ENCODE results near the gene YEATS2. TPM values are rescaled to one million over a fixed set of nuclear protein-coding genes. Genes with fewer than 3 reads are reported as not detected.

Gene YEATS2
- total RNA-seq, 2 experiments from 2014 or later: 59.4 to 73.9 TPM

GRCh38 chr3:183745300-183746098 lies 47.9 kb downstream of the YEATS2 start:
- Mint-ChIP-seq H3K27ac (no peak overlapping the region), H3K4me3 (no peak overlapping the region), H3K4me1 (no peaks in the 10 kb centered on the region), H3K36me3 (ENCODE audit: low read depth) (peaks cover 46% of the 10 kb centered on the region), H3K27me3 (no peaks in the 10 kb centered on the region), H3K9me3 (ENCODE audit: low read depth) (no peaks in the 10 kb centered on the region)
- ChIA-PET CTCF (no interaction called here), POLR2A (no interaction called here)
- ATAC-seq (no peak), DNase-seq (no peak)
- intact Hi-C loops (cut with DNase I, micrococcal nuclease): no loop called here

- intact Hi-C loops (cut with DNase I, micrococcal nuclease): no loop called here
- no peaks in the 10 kb centered on the region for H3K4me1 Mint-ChIP-seq
- ChIA-PET POLR2A (no interaction called here), CTCF (interaction anchor here (0.8 to 1.5 kb wide), 3 partner anchors 10 to 62 kb away, joined by 3 read pairs; no protein-coding TSS in a partner anchor)
- H3K27ac Mint-ChIP-seq: no peak overlapping the region
- DNase-seq (no peak), ATAC-seq (no peak)
- H3K9me3 Mint-ChIP-seq (ENCODE audit: low read depth): no peaks in the 10 kb centered on the region
- H3K27me3 Mint-ChIP-seq: no peaks in the 10 kb centered on the region
- peaks cover 54% of the 10 kb centered on the region for H3K36me3 Mint-ChIP-seq (ENCODE audit: low read depth)
- no peak overlapping the region for H3K4me3 Mint-ChIP-seq
These were observed 56.5 kb downstream of the YEATS2 start for GRCh38 chr3:183754052-183754451.

DNA sequence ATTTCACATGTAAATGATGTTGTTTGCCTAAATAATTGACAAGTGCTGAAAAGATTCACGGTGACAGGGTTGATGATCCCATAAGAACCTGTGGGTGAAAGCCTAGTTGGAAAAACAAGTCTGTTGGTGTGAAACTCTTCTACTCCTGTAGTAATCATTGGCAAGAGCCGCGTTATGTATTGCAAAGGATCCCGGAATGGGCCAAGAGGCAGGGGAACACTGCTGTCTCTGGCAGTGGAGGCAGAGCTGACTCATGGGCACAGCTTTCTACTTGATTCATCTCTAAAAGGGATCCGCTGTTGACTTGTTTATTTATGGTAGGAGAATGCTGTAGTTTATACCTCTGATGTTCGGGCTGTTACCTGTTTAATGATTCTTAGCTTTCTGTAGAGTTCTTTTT lies 64.7 kb downstream of the YEATS2 start:
- Mint-ChIP-seq H3K4me3 (no peak overlapping the region), H3K27me3 (no peaks in the 10 kb centered on the region), H3K36me3 (ENCODE audit: low read depth) (peaks cover 45% of the 10 kb centered on the region), H3K4me1 (peaks cover 9% of the 10 kb centered on the region), H3K27ac (no peak overlapping the region), H3K9me3 (ENCODE audit: low read depth) (no peaks in the 10 kb centered on the region)
- ChIA-PET POLR2A (no interaction called here), CTCF (interaction anchor here (2.8 kb wide), 1 partner anchor 292 kb away, joined by 9 read pairs; no protein-coding TSS in a partner anchor)
- intact Hi-C loops (cut with DNase I, micrococcal nuclease): loop anchor here in 1 of 2 experiments (10.0 kb wide), 1 partner anchor 578 kb away; no protein-coding TSS in a partner anchor
- DNase-seq: no peak
- no peak for ATAC-seq

GRCh38 chr3:183764847-183765731 lies 67.5 kb downstream of the YEATS2 start:
- H3K4me1 Mint-ChIP-seq: peaks cover 9% of the 10 kb centered on the region
- ChIA-PET POLR2A (interaction anchor here (0.7 kb wide), 1 partner anchor 334 kb away, joined by 3 read pairs; no protein-coding TSS in a partner anchor), CTCF (interaction anchor here (0.6 to 2.8 kb wide), 11 partner anchors 16 to 774 kb away, joined by 3 to 9 read pairs (median 3); partner anchors contain the start of gene MCF2L2)
- H3K4me3 Mint-ChIP-seq: no peak overlapping the region
- H3K27me3 Mint-ChIP-seq: no peaks in the 10 kb centered on the region
- DNase-seq (no peak), ATAC-seq (no peak)
- H3K27ac Mint-ChIP-seq: peak overlapping the region; percentile 72
- no peaks in the 10 kb centered on the region for H3K9me3 Mint-ChIP-seq (ENCODE audit: low read depth)
- intact Hi-C loops (cut with DNase I, micrococcal nuclease): loop anchor here (5.0 to 10.0 kb wide), 4 partner anchors 213 to 643 kb away; no protein-coding TSS in a partner anchor
- H3K36me3 Mint-ChIP-seq (ENCODE audit: low read depth): peaks cover 36% of the 10 kb centered on the region

DNA sequence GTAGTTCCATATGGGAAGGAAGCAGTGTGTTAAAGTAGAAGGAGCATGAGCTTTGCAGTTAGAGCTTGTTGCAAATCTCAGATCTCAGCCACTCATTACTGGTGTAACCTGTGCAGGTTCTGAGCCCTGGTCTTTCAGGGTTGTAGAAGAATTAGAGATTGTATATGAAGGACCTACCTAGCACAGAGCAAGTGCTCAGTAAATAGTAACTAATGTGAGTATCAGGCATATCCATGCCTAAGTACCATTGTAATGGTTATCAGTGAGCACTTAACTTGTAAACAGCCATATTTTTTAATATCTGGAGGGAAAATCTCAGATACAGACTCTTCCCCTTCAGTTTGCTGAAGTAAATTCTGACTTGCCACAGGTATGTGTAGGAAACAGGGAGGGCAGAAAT lies 68.5 kb downstream of the YEATS2 start:
- DNase-seq (no peak), ATAC-seq (no peak)
- Mint-ChIP-seq H3K9me3 (ENCODE audit: low read depth) (no peaks in the 10 kb centered on the region), H3K4me3 (no peak overlapping the region), H3K27ac (no peak overlapping the region), H3K4me1 (peaks cover 9% of the 10 kb centered on the region), H3K27me3 (no peaks in the 10 kb centered on the region), H3K36me3 (ENCODE audit: low read depth) (peaks cover 38% of the 10 kb centered on the region)
- ChIA-PET POLR2A (interaction anchor here (0.7 kb wide), 1 partner anchor 335 kb away, joined by 3 read pairs; no protein-coding TSS in a partner anchor), CTCF (interaction anchor here (0.7 to 2.5 kb wide), 11 partner anchors 15 to 643 kb away, joined by 3 to 9 read pairs (median 3); no protein-coding TSS in a partner anchor)
- intact Hi-C loops (cut with DNase I, micrococcal nuclease): loop anchor here (5.0 to 10.0 kb wide), 4 partner anchors 214 to 644 kb away; no protein-coding TSS in a partner anchor

DNA sequence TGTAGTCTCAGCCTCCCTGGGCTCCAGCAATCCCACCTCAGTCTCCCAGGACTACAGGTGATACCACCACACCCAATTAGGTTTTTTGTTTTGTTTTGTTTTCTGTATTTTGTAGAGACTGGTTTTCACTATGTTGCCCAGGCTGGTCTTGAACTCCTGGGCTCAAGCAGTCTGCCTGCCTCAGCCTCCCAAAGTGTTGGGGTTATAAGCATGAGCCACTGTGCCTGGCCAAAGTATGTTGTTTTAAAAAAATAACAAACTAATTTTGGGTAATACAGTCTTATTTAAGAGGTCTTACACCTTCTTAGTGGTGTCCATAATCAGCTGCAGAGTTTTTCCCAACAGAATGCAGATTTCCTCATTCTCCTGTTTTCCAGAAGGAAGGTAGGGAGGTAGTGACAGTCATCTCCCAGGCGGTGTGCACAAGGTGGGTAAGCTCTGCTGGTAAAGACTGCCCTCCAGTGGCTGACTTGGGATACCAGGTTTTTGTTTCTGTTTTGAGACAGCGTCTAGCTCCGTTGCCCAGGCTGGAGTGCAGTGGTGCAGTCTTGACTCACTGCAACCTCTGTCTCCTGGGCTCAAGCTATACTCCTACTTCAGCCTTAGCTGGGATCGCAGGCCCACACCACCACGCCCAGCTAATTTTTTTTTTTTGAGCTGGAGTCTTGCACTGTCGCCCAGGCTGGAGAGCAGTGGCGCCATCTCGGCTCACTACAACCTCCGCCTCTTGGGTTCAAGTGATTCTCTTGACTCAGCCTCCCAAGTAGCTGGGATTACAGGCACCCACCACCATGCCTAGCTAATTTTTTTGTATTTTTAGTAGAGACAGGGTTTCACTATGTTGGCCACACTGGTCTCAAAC lies 69.4 kb downstream of the YEATS2 start:
- peaks cover 9% of the 10 kb centered on the region for H3K4me1 Mint-ChIP-seq

GRCh38 chr3:183768114-183768513 lies 70.5 kb downstream of the YEATS2 start:
- intact Hi-C loops (cut with DNase I, micrococcal nuclease): loop anchor here (5.0 to 10.0 kb wide), 4 partner anchors 216 to 646 kb away; no protein-coding TSS in a partner anchor
- Mint-ChIP-seq H3K4me3 (no peak overlapping the region), H3K27me3 (no peaks in the 10 kb centered on the region), H3K9me3 (ENCODE audit: low read depth) (no peaks in the 10 kb centered on the region), H3K4me1 (peaks cover 9% of the 10 kb centered on the region), H3K27ac (no peak overlapping the region), H3K36me3 (ENCODE audit: low read depth) (peaks cover 33% of the 10 kb centered on the region)
- DNase-seq: no peak
- ChIA-PET CTCF (interaction anchor here (0.7 to 1.7 kb wide), 3 partner anchors 12 to 300 kb away, joined by 4 to 5 read pairs (median 4); no protein-coding TSS in a partner anchor), POLR2A (no interaction called here)
- ATAC-seq: no peak

More for the DNA sequence above, 69.4 kb downstream of the YEATS2 start:
- Mint-ChIP-seq H3K36me3 (ENCODE audit: low read depth) (peaks cover 35% of the 10 kb centered on the region), H3K27ac (no peak overlapping the region), H3K4me3 (no peak overlapping the region), H3K27me3 (no peaks in the 10 kb centered on the region), H3K9me3 (ENCODE audit: low read depth) (no peaks in the 10 kb centered on the region)
- DNase-seq (peak; percentile 85), ATAC-seq (peak; percentile 95)
- CTCF ChIA-PET: interaction anchor here (0.5 to 2.5 kb wide), 36 partner anchors 9 to 644 kb away, joined by 3 to 14 read pairs (median 4); partner anchors contain the start of gene MCF2L2
- intact Hi-C loops (cut with DNase I, micrococcal nuclease): loop anchor here (1.0 to 10.0 kb wide), 5 partner anchors 215 to 645 kb away; no protein-coding TSS in a partner anchor
- POLR2A ChIA-PET: interaction anchor here (0.6 kb wide), 2 partner anchors 13 to 129 kb away, joined by 4 to 11 read pairs; no protein-coding TSS in a partner anchor

- Mint-ChIP-seq H3K4me3 (no peak overlapping the region), H3K27ac (no peak overlapping the region), H3K27me3 (no peaks in the 10 kb centered on the region), H3K9me3 (ENCODE audit: low read depth) (no peaks in the 10 kb centered on the region), H3K4me1 (peaks cover 9% of the 10 kb centered on the region), H3K36me3 (ENCODE audit: low read depth) (peaks cover 39% of the 10 kb centered on the region)
- POLR2A ChIA-PET: interaction anchor here (0.7 kb wide), 1 partner anchor 515 kb away, joined by 3 read pairs; no protein-coding TSS in a partner anchor
- CTCF ChIA-PET: interaction anchor here (0.7 to 1.3 kb wide), 4 partner anchors 12 to 290 kb away, joined by 3 read pairs; no protein-coding TSS in a partner anchor
- ATAC-seq: no peak
- intact Hi-C loops (cut with DNase I, micrococcal nuclease): loop anchor here (5.0 to 10.0 kb wide), 4 partner anchors 217 to 647 kb away; no protein-coding TSS in a partner anchor
- no peak for DNase-seq
These were observed 71.9 kb downstream of the YEATS2 start for GRCh38 chr3:183769453-183769852.

- H3K9me3 Mint-ChIP-seq (ENCODE audit: low read depth): no peaks in the 10 kb centered on the region
- ChIA-PET CTCF (no interaction called here), POLR2A (interaction anchor here (0.6 kb wide), 1 partner anchor 446 kb away, joined by 6 read pairs; no protein-coding TSS in a partner anchor)
- H3K27ac Mint-ChIP-seq: no peak overlapping the region
- intact Hi-C loops (cut with DNase I, micrococcal nuclease): no loop called here
- no peak for ATAC-seq
- H3K4me1 Mint-ChIP-seq: no peaks in the 10 kb centered on the region
- H3K36me3 Mint-ChIP-seq (ENCODE audit: low read depth): peaks cover 47% of the 10 kb centered on the region
- no peak for DNase-seq
- H3K27me3 Mint-ChIP-seq: no peaks in the 10 kb centered on the region
- no peak overlapping the region for H3K4me3 Mint-ChIP-seq
These were observed 77.0 kb downstream of the YEATS2 start for GRCh38 chr3:183774631-183775030.

DNA sequence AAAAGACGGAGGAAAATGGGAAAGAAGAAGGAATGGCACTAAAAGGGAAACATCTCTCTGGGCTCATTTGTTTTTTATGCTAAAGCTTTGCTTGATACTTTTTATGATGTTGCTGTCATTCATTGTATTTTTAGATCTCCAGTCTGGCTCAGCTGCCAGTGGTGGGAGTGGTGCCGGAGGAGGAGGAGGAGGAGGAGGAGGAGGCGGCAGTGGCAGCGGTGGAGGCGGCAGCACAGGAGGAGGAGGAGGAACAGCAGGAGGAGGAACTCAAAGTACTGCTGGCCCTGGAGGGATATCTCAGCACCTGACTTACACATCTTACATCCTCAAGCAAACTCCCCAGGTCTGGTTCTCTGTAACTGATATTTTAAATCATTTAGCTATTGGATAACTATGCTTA lies 78.2 kb downstream of the YEATS2 start:
- intact Hi-C loops (cut with DNase I, micrococcal nuclease): no loop called here
- POLR2A ChIA-PET: interaction anchor here (0.6 kb wide), 1 partner anchor 1100 kb away, joined by 7 read pairs; no protein-coding TSS in a partner anchor
- CTCF ChIA-PET: interaction anchor here (0.6 kb wide), 1 partner anchor 20 kb away, joined by 3 read pairs; no protein-coding TSS in a partner anchor
- no peak for DNase-seq
- H3K27ac Mint-ChIP-seq: no peak overlapping the region
- no peak overlapping the region for H3K4me3 Mint-ChIP-seq
- peaks cover 54% of the 10 kb centered on the region for H3K36me3 Mint-ChIP-seq (ENCODE audit: low read depth)
- ATAC-seq: no peak
- H3K4me1 Mint-ChIP-seq: no peaks in the 10 kb centered on the region
- no peaks in the 10 kb centered on the region for H3K9me3 Mint-ChIP-seq (ENCODE audit: low read depth)
- H3K27me3 Mint-ChIP-seq: no peaks in the 10 kb centered on the region
